C4-2B (cell line): ENCODE data around the gene ADAMTS7.

Experiments
- ZFX ChIP-seq: fragments of 450-650 bp; IDR thresholded peaks from 2 replicates; pipeline ENCODE4 v1.6.1; 2017
- TF ChIP-seq, protein P1 (sequence below): fragments of 450-650 bp; conservative IDR thresholded peaks from 2 replicates; pipeline ENCODE4 v1.5.1; 2017; ENCODE audit warnings: mild to moderate bottlenecking

- TF ChIP-seq, protein P1, sequence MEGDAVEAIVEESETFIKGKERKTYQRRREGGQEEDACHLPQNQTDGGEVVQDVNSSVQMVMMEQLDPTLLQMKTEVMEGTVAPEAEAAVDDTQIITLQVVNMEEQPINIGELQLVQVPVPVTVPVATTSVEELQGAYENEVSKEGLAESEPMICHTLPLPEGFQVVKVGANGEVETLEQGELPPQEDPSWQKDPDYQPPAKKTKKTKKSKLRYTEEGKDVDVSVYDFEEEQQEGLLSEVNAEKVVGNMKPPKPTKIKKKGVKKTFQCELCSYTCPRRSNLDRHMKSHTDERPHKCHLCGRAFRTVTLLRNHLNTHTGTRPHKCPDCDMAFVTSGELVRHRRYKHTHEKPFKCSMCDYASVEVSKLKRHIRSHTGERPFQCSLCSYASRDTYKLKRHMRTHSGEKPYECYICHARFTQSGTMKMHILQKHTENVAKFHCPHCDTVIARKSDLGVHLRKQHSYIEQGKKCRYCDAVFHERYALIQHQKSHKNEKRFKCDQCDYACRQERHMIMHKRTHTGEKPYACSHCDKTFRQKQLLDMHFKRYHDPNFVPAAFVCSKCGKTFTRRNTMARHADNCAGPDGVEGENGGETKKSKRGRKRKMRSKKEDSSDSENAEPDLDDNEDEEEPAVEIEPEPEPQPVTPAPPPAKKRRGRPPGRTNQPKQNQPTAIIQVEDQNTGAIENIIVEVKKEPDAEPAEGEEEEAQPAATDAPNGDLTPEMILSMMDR: peak; percentile 46
- TF ChIP-seq ZFX: no peak
These were observed 540 bp upstream of the ADAMTS7 start for GRCh38 chr15:78811825-78812183.
